ENCODE data around the gene FMNL2.

FMNL2 gene

DNA sequence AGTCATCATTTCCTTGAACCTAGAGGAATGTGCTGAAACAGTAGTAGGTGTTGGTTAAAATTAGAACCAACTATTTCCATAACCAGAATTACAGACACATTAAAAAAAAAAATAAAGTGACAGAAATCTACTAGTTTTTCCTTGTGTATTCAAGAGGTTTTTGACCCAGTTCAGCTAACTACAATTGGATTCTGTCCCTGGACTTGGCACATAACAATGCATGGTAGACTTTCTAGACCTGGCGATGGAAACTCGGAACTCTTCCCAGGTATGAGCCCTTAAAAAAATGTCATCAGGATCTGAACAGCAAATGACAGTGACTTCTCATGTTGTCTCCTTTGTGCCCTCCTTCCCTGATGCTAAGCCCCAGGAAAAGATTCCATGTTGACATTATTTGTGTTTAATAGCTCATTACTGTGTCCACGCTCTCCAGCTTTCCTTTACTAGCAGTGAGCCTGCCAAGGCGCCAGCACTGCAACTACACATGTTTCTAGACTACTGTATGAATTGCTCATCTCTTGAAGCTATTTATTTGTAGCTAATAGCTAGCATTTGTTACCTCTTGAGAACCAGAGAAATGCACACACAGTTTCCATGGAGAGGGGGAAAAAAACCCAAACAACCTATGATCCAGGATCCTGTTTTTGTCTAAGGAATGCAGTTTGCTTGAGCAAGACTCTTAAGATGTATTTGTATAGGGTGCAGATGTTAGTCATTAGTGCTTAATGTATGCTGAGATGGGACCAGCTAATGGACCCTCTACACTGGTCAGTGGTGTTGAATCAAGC, 148.5 kb downstream of the FMNL2 start:
- peaks cover 14 to 24% of the 10 kb centered on the region in 2 experiments for H3K4me1 ChIP-seq (ENCODE audit: control insufficient read depth in 1 of 2, insufficient read depth in 1 of 2, low read depth in 1 of 2, low read length in 1 of 2)
- no peak overlapping the region for H3K4me3 ChIP-seq (ENCODE audit: low read depth in 1 of 2, low read length in 1 of 2)
- H3K27ac ChIP-seq = no peak overlapping the region
- H3K9me3 ChIP-seq = no peaks in the 10 kb centered on the region
- H3K36me3 ChIP-seq = no peaks in the 10 kb centered on the region
- TF ChIP-seq, protein P1, sequence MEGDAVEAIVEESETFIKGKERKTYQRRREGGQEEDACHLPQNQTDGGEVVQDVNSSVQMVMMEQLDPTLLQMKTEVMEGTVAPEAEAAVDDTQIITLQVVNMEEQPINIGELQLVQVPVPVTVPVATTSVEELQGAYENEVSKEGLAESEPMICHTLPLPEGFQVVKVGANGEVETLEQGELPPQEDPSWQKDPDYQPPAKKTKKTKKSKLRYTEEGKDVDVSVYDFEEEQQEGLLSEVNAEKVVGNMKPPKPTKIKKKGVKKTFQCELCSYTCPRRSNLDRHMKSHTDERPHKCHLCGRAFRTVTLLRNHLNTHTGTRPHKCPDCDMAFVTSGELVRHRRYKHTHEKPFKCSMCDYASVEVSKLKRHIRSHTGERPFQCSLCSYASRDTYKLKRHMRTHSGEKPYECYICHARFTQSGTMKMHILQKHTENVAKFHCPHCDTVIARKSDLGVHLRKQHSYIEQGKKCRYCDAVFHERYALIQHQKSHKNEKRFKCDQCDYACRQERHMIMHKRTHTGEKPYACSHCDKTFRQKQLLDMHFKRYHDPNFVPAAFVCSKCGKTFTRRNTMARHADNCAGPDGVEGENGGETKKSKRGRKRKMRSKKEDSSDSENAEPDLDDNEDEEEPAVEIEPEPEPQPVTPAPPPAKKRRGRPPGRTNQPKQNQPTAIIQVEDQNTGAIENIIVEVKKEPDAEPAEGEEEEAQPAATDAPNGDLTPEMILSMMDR (IDR thresholded peaks at IDR 0.05) = no peak
- H3K27me3 ChIP-seq = no peaks in the 10 kb centered on the region

DNA sequence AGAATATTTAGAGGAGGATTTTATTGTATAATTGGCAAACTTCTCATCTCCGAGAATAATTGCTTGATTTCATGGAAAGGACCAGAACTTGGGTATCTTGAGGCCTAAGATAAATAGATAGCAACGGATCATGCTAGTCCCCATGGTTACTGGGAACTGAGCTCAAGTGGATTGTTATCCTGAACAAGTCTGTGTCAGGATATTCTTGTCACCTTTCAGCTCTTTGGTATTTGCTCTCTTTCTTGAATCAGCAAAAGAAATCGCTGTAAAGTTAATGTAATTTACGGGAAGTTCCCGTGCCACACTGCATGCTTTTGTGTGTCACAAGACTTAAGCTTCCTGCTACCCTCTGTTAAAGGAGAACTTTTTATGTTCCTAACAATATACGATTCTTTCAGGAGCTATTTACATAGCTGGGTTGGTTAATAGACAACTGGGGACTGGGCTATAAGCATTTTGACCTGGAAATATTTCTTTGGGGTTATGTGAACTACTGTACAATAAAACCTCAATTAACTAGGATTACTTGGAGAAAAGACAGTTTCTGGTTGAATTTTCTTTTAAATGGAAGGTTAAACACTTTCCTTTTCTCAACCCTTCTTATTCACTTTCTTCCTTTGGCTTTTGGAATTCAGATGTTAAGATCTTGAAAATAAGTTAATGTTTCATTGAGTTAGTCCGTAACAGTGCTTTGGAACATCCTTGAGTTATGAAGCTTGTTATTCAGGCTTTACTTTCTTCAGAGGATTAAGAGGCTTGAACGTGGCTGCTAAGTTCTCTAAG, 151.2 kb downstream of the FMNL2 start:
- Histone ChIP-seq H3K27ac (peak overlapping the region; percentile 70), H3K4me1 (ENCODE audit: control insufficient read depth in 1 of 2, insufficient read depth in 1 of 2, low read depth in 1 of 2, low read length in 1 of 2) (peaks cover 14 to 24% of the 10 kb centered on the region in 2 experiments), H3K36me3 (no peaks in the 10 kb centered on the region), H3K27me3 (no peaks in the 10 kb centered on the region), H3K4me3 (ENCODE audit: low read depth in 1 of 2, low read length in 1 of 2) (no peak overlapping the region), H3K9me3 (no peaks in the 10 kb centered on the region)
- TF ChIP-seq, protein P1 (IDR thresholded peaks at IDR 0.05) = no peak

DNA sequence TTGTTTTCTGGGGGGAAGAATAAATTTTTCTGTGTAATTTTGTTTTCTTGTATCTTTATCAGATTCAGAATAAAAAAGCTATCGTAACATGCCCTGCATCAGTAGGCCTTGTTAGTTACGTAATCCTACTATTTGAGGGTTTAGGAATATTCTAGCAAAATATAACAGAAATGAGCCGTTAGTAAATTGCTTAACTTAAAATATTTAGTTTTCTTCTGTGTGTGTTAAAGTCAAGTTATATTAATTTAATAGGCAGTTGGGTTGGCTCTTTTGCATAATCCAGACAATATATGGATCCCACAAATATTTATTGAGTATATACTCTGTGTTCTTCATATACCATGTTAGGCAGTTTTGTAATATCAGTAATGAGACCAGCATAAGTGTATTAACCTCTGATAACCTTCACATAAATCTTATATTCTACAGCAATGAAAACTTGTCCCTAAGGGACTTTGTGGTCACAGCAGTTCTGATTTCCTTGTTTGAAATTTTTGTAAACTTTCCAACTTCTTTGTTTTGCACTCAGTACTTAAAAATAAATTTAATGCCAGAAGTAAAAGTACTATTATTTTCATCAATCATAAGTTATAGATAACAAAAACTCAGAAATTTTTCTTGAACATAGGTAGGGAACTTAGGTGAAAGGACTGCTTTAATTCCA, 151.9 kb downstream of the FMNL2 start:
- Histone ChIP-seq H3K27me3 (no peaks in the 10 kb centered on the region), H3K4me1 (ENCODE audit: control insufficient read depth in 1 of 2, insufficient read depth in 1 of 2, low read depth in 1 of 2, low read length in 1 of 2) (peaks cover 14 to 24% of the 10 kb centered on the region in 2 experiments), H3K27ac (peak overlapping the region; percentile 70), H3K9me3 (no peaks in the 10 kb centered on the region), H3K4me3 (ENCODE audit: low read depth in 1 of 2, low read length in 1 of 2) (no peak overlapping the region), H3K36me3 (no peaks in the 10 kb centered on the region)
- TF ChIP-seq, protein P1 (IDR thresholded peaks at IDR 0.05) = no peak

DNA sequence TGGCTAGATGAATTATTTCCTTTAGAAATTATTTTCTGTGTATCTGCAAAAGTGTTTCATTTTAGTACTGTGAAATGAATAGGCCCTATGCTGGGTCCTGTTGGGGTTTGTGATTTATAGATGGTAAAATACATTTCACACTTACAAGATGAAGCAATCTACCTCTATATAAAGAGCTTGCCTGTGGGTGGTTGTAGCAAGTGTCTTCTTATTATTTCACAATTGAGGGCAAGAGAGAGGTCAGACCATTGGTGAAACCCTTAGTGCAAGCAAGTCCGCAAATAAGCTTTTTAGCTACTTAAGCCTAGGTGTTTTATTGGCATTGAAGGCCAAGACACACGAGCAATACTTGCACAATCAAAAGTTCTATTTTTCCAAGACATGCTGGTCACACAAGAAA, 153.1 kb downstream of the FMNL2 start:
- H3K27ac ChIP-seq = no peak overlapping the region

DNA sequence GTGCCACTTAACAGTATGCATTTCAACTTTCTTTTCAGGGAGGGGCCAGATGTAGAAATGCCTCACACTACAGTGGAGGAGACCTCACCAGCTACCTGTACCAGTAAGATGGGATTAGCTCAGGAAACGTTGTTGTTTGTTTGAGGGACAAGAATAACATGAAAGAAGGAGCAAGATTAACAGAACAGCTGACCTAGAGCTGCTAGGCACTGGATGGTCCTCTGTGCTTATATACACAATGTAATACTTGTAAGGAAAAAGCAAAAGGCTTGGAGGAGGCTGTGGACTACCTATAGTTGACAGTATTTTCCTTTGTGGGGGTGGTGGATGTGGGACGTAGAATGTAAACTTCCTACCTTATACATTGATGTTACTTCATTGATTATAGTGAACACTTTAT, 154.4 kb downstream of the FMNL2 start:
- Histone ChIP-seq H3K9me3 (no peaks in the 10 kb centered on the region), H3K27ac (no peak overlapping the region), H3K36me3 (no peaks in the 10 kb centered on the region), H3K27me3 (no peaks in the 10 kb centered on the region), H3K4me3 (ENCODE audit: low read depth in 1 of 2, low read length in 1 of 2) (no peak overlapping the region), H3K4me1 (ENCODE audit: control insufficient read depth in 1 of 2, insufficient read depth in 1 of 2, low read depth in 1 of 2, low read length in 1 of 2) (peaks cover 24 to 33% of the 10 kb centered on the region in 2 experiments)
- TF ChIP-seq, protein P1 (IDR thresholded peaks at IDR 0.05) = no peak

More for the DNA sequence above, 153.1 kb downstream of the FMNL2 start:
- no peaks in the 10 kb centered on the region for H3K36me3 ChIP-seq
- no peaks in the 10 kb centered on the region for H3K9me3 ChIP-seq
- peaks cover 16 to 27% of the 10 kb centered on the region in 2 experiments for H3K4me1 ChIP-seq (ENCODE audit: control insufficient read depth in 1 of 2, insufficient read depth in 1 of 2, low read depth in 1 of 2, low read length in 1 of 2)
- no peak overlapping the region for H3K4me3 ChIP-seq (ENCODE audit: low read depth in 1 of 2, low read length in 1 of 2)
- TF ChIP-seq, protein P1 (IDR thresholded peaks at IDR 0.05) = no peak
- H3K27me3 ChIP-seq = no peaks in the 10 kb centered on the region

All from neutrophil (primary cell).